DND-41 (cell line): ENCODE results near the gene SYNM.

Experiments
- CTCF ChIP-seq: IDR thresholded peaks from 2 replicates; pipeline ENCODE4 v1.5.1; 2012; ENCODE audit warnings: borderline replicate concordance, low read length, moderate library complexity, mild to moderate bottlenecking; ENCODE audit not compliant: poor library complexity, severe bottlenecking; ENCODE audit errors: extremely low read depth
- EZH2 ChIP-seq: IDR thresholded peaks from 3 replicates; pipeline ENCODE4 v1.6.1; 2012; ENCODE audit warnings: borderline replicate concordance, low read depth, mild to moderate bottlenecking, moderate library complexity, low read length, inconsistent platforms; ENCODE audit not compliant: severe bottlenecking

GRCh38 chr15:99126131-99126588, 21.3 kb downstream of the SYNM start:
- TF ChIP-seq EZH2 (no peak), CTCF (no peak)
